IMR-90 (cell line): ENCODE data around the gene ZNF266. TPM values are rescaled to one million over a fixed set of nuclear protein-coding genes. Genes with fewer than 3 reads are reported as not detected.

ENCODE experiments used
- ATAC-seq: fragments of 200-7000 bp; cut with Tn5 transposase; 2 replicates; pipeline ENCODE4 v1.9.1; 2020; ENCODE audit warnings: low read depth, mild to moderate bottlenecking, moderate library complexity
- BruUV-seq: library from RNA; stranded (reverse); fragments of 400-500 nt; replicated peaks from 2 replicates; lab custom pipeline; 2021; lab: Mats Ljungman, UMichigan
- CTCF ChIA-PET: fragments of 300-600 bp; formaldehyde crosslinking; extraction: SDS; loops from one replicate; lab custom pipeline; 2021; ENCODE audit warnings: antibody characterized with exemption; lab: Yijun Ruan, JAX
- POLR2A ChIA-PET: fragments of 300-600 bp; sonication (Branson Sonifier 250); formaldehyde crosslinking; loops from one replicate; lab custom pipeline; 2022; ENCODE audit warnings: antibody characterized with exemption; ENCODE audit not compliant: unreplicated experiment; lab: Charles Lee
- DNase-seq: peaks from one replicate; pipeline ENCODE4 v3.0.0; 2013
- H2AFZ ChIP-seq: replicated peaks from 2 replicates; pipeline ENCODE3; 2013; ENCODE audit warnings: low read length, mild to moderate bottlenecking; ENCODE audit not compliant: poor library complexity
- H2AK5ac ChIP-seq: 2 replicates; pipeline ENCODE4 v1.6.1; 2013; ENCODE audit warnings: low read depth, low read length, inconsistent platforms
- H2AK9ac ChIP-seq: replicated peaks from 2 replicates; pipeline ENCODE3; 2013; ENCODE audit warnings: mild to moderate bottlenecking, low read depth, low read length, moderate library complexity; ENCODE audit not compliant: poor library complexity
- H2BK120ac ChIP-seq: 2 replicates; pipeline ENCODE4 v1.6.1; 2013; ENCODE audit warnings: low read depth, low read length, inconsistent platforms
- H2BK15ac ChIP-seq: 3 replicates; pipeline ENCODE4 v1.6.1; 2013; ENCODE audit warnings: low read depth, low read length, inconsistent platforms
- H2BK20ac ChIP-seq: 2 replicates; pipeline ENCODE4 v1.6.1; 2013; ENCODE audit warnings: low read depth, mild to moderate bottlenecking, inconsistent platforms, low read length, moderate library complexity
- H2BK5ac ChIP-seq: 2 replicates; pipeline ENCODE4 v1.6.1; 2013; ENCODE audit warnings: mild to moderate bottlenecking, low read depth, low read length, inconsistent platforms; ENCODE audit not compliant: poor library complexity, severe bottlenecking
- H3K14ac ChIP-seq: replicated peaks from 2 replicates; pipeline ENCODE4 v1.6.1; 2013; ENCODE audit warnings: low read depth, low read length, inconsistent platforms
- H3K18ac ChIP-seq: 2 replicates; pipeline ENCODE4 v1.6.1; 2013; ENCODE audit warnings: low read depth, low read length, control low read depth
- H3K23ac ChIP-seq: 2 replicates; pipeline ENCODE4 v1.6.1; 2013; ENCODE audit warnings: low read depth, low read length, inconsistent platforms
- H3K27ac ChIP-seq: 2 replicates; pipeline ENCODE4 v1.5.1; 2013; ENCODE audit warnings: mild to moderate bottlenecking, control low read depth, low read length; ENCODE audit not compliant: insufficient read depth
- H3K27me3 ChIP-seq: 2 replicates; pipeline ENCODE4 v1.6.1; 2013; ENCODE audit warnings: low read length; ENCODE audit not compliant: control insufficient read depth, insufficient read depth
- H3K36me3 ChIP-seq: 2 replicates; pipeline ENCODE4 v1.6.1; 2013; ENCODE audit warnings: low read length, mixed read lengths; ENCODE audit not compliant: control insufficient read depth, insufficient read depth
- H3K4ac ChIP-seq: 2 replicates; pipeline ENCODE4 v1.6.1; 2013; ENCODE audit warnings: low read depth, low read length, inconsistent platforms
- H3K4me1 ChIP-seq: 2 replicates; pipeline ENCODE4 v1.6.1; 2013; ENCODE audit warnings: low read length, mixed read lengths; ENCODE audit not compliant: control insufficient read depth, insufficient read depth
- H3K4me2 ChIP-seq: 2 replicates; pipeline ENCODE4 v1.6.1; 2013; ENCODE audit warnings: low read depth, mild to moderate bottlenecking, control low read depth, low read length, moderate library complexity
- H3K4me3 ChIP-seq: 2 replicates; pipeline ENCODE4 v1.5.1; 2013; ENCODE audit warnings: low read depth, mild to moderate bottlenecking, control low read depth, low read length, moderate library complexity; ENCODE audit not compliant: insufficient read depth
- H3K56ac ChIP-seq: 2 replicates; pipeline ENCODE4 v1.6.1; 2013; ENCODE audit warnings: low read length, inconsistent platforms; ENCODE audit not compliant: insufficient read depth; ENCODE audit errors: extremely low read depth
- H3K79me1 ChIP-seq, 2 experiments: 2 replicates each; pipeline ENCODE4 v1.6.1; 2013; ENCODE audit warnings: low read length in 2 of 2, inconsistent platforms in 1 of 2, low read depth in 1 of 2
- H3K9ac ChIP-seq: 2 replicates; pipeline ENCODE4 v1.6.1; 2013; ENCODE audit warnings: low read depth, low read length, control low read depth
- H3K9me1 ChIP-seq: 2 replicates; pipeline ENCODE4 v1.6.1; 2013; ENCODE audit warnings: low read length, inconsistent platforms; ENCODE audit not compliant: insufficient read depth
- H3K9me3 ChIP-seq: 2 replicates; pipeline ENCODE4 v1.6.1; 2013; ENCODE audit warnings: low read length; ENCODE audit not compliant: control insufficient read depth, insufficient read depth
- H4K20me1 ChIP-seq: 2 replicates; pipeline ENCODE4 v1.6.1; 2013; ENCODE audit warnings: low read length, inconsistent platforms; ENCODE audit not compliant: insufficient read depth
- H4K5ac ChIP-seq: 2 replicates; pipeline ENCODE4 v1.6.1; 2013; ENCODE audit warnings: mild to moderate bottlenecking, low read depth, low read length, control low read depth
- H4K8ac ChIP-seq, 2 experiments: 2 replicates each; pipeline ENCODE4 v1.6.1; 2013; ENCODE audit warnings: low read depth in 2 of 2, low read length in 2 of 2, control low read depth in 1 of 2, inconsistent platforms in 1 of 2
- H4K91ac ChIP-seq: 2 replicates; pipeline ENCODE4 v1.6.1; 2013; ENCODE audit warnings: low read depth, low read length, inconsistent platforms; ENCODE audit not compliant: insufficient read depth
- BHLHE40 ChIP-seq: fragments of 150-350 bp; IDR thresholded peaks from 2 replicates; pipeline ENCODE4 v1.6.1; 2016; ENCODE audit warnings: mild to moderate bottlenecking, low read depth, low read length
- CEBPB ChIP-seq: IDR thresholded peaks from 2 replicates; pipeline ENCODE4 v1.6.1; 2012; ENCODE audit warnings: low read depth, low read length, improper control_type of control experiment
- CHD1 ChIP-seq: IDR thresholded peaks from 2 replicates; pipeline ENCODE4 v1.6.1; 2012; ENCODE audit warnings: low read depth, low read length, improper control_type of control experiment
- CTCF ChIP-seq: conservative IDR thresholded peaks from 2 replicates; pipeline ENCODE4 v1.5.1; 2012; ENCODE audit warnings: mild to moderate bottlenecking, low read depth, low read length, improper control_type of control experiment
- FOS ChIP-seq: fragments of 150-350 bp; IDR thresholded peaks from 2 replicates; pipeline ENCODE4 v1.6.1; 2016; ENCODE audit warnings: low read depth, low read length
- MAFK ChIP-seq: IDR thresholded peaks from 2 replicates; pipeline ENCODE4 v1.6.1; 2012; ENCODE audit warnings: low read depth, low read length, improper control_type of control experiment
- MXI1 ChIP-seq: IDR thresholded peaks from 2 replicates; pipeline ENCODE4 v1.6.1; 2012; ENCODE audit warnings: low read depth, mild to moderate bottlenecking, low read length, moderate library complexity, borderline replicate concordance
- POLR2A ChIP-seq: IDR thresholded peaks from 2 replicates; pipeline ENCODE4 v1.6.1; 2012; ENCODE audit warnings: mild to moderate bottlenecking, low read depth, low read length
- RAD21 ChIP-seq: IDR thresholded peaks from 2 replicates; pipeline ENCODE4 v1.6.1; 2012; ENCODE audit warnings: low read length, improper control_type of control experiment
- RCOR1 ChIP-seq: IDR thresholded peaks from 2 replicates; pipeline ENCODE4 v1.6.1; 2012; ENCODE audit warnings: mild to moderate bottlenecking, low read length, improper control_type of control experiment; ENCODE audit not compliant: insufficient replicate concordance
- USF2 ChIP-seq: fragments of 150-350 bp; IDR thresholded peaks from 2 replicates; pipeline ENCODE4 v1.6.1; 2017; ENCODE audit warnings: mild to moderate bottlenecking, antibody characterized with exemption, low read length, low read depth
- WGBS, 2 experiments: methylation state at CpG; one replicate each; pipeline versions ENCODE4 v1.1.5 to v1.1.7; 2013; ENCODE audit warnings: missing lambda C conversion rate in 2 of 2; ENCODE audit not compliant: insufficient read length in 1 of 2; ENCODE audit errors: extremely low coverage in 2 of 2; 5-methylcytosine and 5-hydroxymethylcytosine counted together
- dilution Hi-C: fragments of 300-500 bp; cut with HindIII; formaldehyde crosslinking; loops from one replicate; pipeline ENCODE4 v1.14.3; 2018; ENCODE audit warnings: low sequenced_read_pairs; ENCODE audit not compliant: unreplicated experiment
- in situ Hi-C: fragments of 300-500 bp; cut with MboI; formaldehyde crosslinking; loops from 3 replicates; pipeline ENCODE4 v1.14.3; 2019; ENCODE audit warnings: low sequenced_read_pairs, inconsistent platforms, mixed read lengths
- intact Hi-C: fragments of 100-400 bp; cut with micrococcal nuclease; formaldehyde crosslinking; loops from 2 replicates; pipeline ENCODE4 v1.10.0; 2022
- polyA plus RNA-seq, 3 experiments: library from polyadenylated mRNA; depleted of rRNA; stranded (reverse); fragments of >200 nt; gene quantifications; 2 replicates each; pipeline ENCODE4 v1.2.3, GENCODE V29; 2012; ENCODE audit warnings: low replicate concordance in 1 of 3
- total RNA-seq: library from RNA; depleted of rRNA; stranded (reverse); fragments of >200 nt; gene quantifications from 2 replicates; pipeline ENCODE4 v1.2.3, GENCODE V29; 2012

Gene ZNF266
- total and polyA plus RNA-seq, 2 of the 4 experiments (the other 2 are of a cell fraction), result 9.3 to 9.8 TPM

DNA sequence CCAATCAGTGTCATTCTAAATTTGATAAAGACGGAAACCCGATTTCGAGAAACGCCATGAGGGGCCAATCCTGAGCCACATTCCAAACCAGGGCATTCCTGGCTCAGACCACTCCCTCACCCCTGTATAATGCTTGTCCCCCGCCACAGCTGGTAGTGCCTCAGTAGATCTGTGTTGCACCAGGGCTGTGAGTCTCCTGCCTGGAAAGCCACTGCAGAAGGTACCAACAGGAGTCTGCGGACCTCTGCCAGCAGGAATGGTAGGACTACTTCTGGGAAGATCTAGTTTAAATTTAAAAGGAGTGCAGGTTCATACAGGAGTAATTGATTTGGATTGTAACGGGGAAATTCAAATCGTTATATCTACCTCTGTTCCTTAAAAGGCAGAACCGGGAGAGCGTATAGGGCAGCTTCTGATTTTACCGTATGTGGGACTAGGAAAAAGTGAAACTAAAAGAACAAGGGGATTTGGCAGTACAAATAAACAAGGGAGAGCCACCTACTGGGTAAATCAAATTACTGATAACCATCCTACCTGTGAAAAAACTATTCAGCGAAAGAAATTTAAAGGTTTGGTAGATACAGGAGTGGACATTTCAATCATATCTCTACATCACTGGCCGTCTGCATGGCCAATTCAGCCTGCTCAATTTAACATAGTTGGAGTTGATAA lies 20.8 kb upstream of the ZNF266 start:
- POLR2A ChIA-PET, result no interaction called here
- in situ Hi-C loops, result no loop called here

More for the DNA sequence above, 20.8 kb upstream of the ZNF266 start:
- Histone ChIP-seq H3K27ac (no peak overlapping the region), H3K4me2 (no peak overlapping the region), H3K27me3 (no peaks in the 10 kb centered on the region), H3K4me3 (no peak overlapping the region), H2BK15ac (no peak overlapping the region), H2BK20ac (no peak overlapping the region), H2BK120ac (no peak overlapping the region), H3K14ac (no peak overlapping the region), H2BK5ac (no peak overlapping the region), H3K4ac (no peak overlapping the region), H3K23ac (no peak overlapping the region), H3K9ac (no peak overlapping the region), H3K18ac (no peak overlapping the region), H3K36me3 (no peaks in the 10 kb centered on the region), H3K4me1 (no peaks in the 10 kb centered on the region), H3K79me1 (no peaks in the 10 kb centered on the region), H4K91ac (no peak overlapping the region), H4K8ac (no peak overlapping the region), H2AK5ac (no peak overlapping the region), H3K56ac (no peak overlapping the region), H2AFZ (no peak overlapping the region), H4K20me1 (no peaks in the 10 kb centered on the region), H4K5ac (no peak overlapping the region), H3K9me3 (peaks cover 28% of the 10 kb centered on the region), H2AK9ac (no peak overlapping the region), H3K9me1 (no peaks in the 10 kb centered on the region)
- TF ChIP-seq USF2 (no peak), RAD21 (no peak), RCOR1 (no peak), FOS (no peak), CHD1 (no peak), POLR2A (no peak), MAFK (no peak), BHLHE40 (no peak), MXI1 (no peak), CEBPB (no peak), CTCF (no peak)
- WGBS, 2 experiments, result no CpG with 5 or more reads among the region's 13 CpGs
- no peak for ATAC-seq
- CTCF ChIA-PET, result no interaction called here
- no peak for DNase-seq
- intact Hi-C loops, result no loop called here
- no TSS peak for BruUV-seq
- dilution Hi-C loops, result no loop called here
